GM13977 (cell line): ENCODE results near the gene U2SURP.

Experiments used
- DNase-seq: peaks from one replicate; pipeline ENCODE4 v3.0.0; 2012; ENCODE audit warnings: low spot score
- in situ Hi-C: fragments of 300-500 bp; cut with MboI; formaldehyde crosslinking; loops from one replicate; pipeline ENCODE4 v1.12.0; 2022; ENCODE audit warnings: low sequenced_read_pairs, low pct_unique_long_range_greater_than_20kb, mixed read lengths, inconsistent platforms; ENCODE audit not compliant: unreplicated experiment
- TF ChIP-seq, protein P1 (sequence below): IDR thresholded peaks from 2 replicates; pipeline ENCODE4 v1.5.1; 2012; ENCODE audit warnings: mild to moderate bottlenecking, control low read depth; ENCODE audit not compliant: insufficient read depth; ENCODE audit errors: extremely low read depth, missing control alignments

The U2SURP gene

DNA sequence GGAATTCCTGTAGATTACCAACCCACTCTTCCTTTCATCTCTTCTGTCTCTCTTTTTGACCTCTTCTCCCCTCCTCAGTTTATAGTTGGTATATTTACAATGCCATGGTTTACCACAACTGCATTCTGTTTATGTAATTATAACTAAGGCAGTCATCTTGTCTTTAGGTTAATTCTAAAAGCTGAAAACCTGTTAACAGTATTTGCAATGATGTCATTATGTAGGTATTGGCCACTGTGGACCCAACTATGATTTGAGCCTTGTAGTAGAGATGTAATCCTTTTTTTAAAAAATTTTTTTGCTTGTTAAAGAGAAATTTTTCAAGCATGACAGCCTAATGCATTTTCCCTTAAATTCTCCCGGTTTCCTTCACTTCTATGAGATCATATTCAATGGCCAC is 87.5 kb downstream of the U2SURP start:
- no peak for DNase-seq
- TF ChIP-seq, protein P1, sequence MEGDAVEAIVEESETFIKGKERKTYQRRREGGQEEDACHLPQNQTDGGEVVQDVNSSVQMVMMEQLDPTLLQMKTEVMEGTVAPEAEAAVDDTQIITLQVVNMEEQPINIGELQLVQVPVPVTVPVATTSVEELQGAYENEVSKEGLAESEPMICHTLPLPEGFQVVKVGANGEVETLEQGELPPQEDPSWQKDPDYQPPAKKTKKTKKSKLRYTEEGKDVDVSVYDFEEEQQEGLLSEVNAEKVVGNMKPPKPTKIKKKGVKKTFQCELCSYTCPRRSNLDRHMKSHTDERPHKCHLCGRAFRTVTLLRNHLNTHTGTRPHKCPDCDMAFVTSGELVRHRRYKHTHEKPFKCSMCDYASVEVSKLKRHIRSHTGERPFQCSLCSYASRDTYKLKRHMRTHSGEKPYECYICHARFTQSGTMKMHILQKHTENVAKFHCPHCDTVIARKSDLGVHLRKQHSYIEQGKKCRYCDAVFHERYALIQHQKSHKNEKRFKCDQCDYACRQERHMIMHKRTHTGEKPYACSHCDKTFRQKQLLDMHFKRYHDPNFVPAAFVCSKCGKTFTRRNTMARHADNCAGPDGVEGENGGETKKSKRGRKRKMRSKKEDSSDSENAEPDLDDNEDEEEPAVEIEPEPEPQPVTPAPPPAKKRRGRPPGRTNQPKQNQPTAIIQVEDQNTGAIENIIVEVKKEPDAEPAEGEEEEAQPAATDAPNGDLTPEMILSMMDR: no peak
- in situ Hi-C loops: no loop called here

DNA sequence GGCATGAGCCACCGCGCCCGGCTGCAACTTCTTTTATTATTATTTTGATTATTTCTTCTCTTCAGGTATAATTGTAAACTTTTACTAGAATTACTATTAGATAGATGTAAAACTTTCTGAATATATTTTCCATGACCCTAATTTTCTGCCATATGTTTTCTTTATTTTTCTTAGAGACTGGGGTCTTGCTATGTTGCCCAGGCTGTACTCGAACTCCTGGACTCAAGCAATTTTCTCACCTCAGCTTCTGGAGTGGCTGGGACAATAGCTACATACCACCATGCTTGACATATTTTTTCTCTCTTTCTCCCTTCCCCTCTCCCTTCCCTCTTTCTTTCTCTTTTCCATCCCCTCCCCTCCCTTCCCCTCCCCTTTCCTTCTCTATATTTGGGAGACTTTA is 88.6 kb downstream of the U2SURP start:
- TF ChIP-seq, protein P1: no peak
- DNase-seq: no peak
- in situ Hi-C loops: no loop called here

DNA sequence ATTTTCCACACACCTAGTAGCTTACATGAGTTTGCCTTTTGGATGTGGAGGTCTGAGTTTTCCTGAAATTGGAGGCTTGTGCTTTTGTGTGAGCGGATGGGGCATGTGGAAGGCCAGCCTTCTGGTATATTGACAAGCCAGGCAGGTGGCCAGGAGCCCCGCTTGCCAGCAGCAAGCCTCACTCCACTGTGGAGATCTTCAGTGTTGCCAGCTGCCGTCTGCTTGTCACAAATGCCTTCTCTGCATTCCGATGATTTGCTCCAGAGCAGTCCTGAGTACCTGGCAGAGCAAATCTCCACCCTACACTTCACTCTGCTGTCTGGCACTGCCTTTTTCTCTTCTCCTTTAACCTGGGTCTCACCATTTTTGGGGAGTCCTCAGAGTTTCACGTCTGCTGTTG is 89.1 kb downstream of the U2SURP start:
- in situ Hi-C loops: no loop called here
- TF ChIP-seq, protein P1: no peak
- DNase-seq: no peak

DNA sequence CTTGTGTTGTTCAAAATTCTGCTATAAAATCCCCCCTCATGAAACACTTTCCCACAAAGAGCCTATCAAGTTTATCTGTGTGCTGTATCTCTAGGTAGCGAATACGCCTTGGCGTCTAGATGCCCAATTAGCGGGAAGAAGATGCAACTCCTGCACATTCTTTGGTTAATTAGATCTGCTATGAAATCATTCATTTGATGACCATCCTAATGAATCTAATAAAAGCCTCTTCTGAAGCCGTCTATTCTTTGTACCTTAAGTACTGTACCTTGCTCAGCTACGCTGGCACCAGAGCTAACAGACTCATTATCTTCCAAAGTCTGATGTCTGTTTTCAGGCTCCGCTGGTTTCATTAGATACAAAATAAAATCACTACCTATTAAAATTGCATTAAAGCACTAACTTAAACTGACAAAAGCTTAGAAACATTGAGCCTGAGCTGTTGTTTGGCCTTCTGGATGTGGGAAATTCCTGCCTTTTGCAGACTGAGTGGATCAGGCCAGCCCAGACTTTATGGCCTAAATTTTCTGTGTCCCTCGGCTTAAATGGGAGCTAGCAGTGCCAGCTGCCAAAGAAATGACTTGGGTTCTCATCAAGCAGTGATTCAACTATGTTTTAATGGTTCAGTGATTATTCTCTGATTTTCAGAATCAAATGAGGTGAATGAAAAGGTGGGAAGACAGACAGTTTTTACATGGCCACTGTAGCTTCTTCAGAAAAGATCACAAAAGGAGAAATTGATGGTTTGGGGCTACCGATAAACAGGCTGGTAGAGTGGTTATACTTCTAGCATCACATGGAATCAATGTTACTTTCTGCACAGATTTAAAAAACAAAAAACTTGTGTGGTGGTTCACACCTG is 89.8 kb downstream of the U2SURP start:
- DNase-seq: no peak

DNA sequence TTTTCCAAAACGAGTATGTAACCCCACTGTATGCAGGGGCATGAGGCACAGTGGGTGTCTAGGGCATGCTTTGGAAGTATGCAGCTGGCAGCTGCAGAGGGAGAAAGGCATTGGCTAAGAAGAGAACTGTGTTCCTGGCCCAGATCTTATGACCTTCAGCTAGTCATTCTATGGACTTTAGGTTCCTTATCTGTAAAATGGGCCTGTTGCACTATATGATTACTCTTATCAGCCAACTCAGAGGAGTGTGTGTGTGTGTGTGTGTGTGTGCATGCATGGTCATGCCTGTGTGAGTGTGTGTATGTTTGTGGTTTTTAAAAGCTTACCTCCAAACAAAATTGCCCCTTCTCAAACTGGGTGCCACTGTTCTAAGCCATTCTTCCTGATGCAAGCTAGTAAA is 90.8 kb downstream of the U2SURP start:
- in situ Hi-C loops: no loop called here
- DNase-seq: no peak
- TF ChIP-seq, protein P1: no peak

More for the DNA sequence above, 89.8 kb downstream of the U2SURP start:
- TF ChIP-seq, protein P1: no peak
- in situ Hi-C loops: no loop called here

DNA sequence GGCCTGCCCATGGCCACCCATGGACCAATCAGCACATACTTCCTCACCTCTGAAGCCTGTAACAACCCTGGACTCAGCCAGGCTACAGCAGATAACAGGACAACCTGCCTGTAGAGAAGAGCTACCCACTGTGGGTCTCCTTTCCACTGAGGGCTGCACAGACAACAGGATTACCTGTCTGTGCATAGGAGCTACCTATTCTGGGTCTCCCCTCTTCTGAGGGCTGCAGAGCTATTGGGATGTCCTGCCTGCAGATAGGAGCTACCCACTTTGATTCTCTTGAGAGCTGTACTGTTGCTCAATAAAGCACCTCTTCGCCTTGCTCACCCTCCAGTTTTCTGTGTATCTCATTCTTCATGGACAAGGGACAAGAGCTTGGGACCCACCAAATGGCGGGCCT is 94.4 kb downstream of the U2SURP start:
- no peak for DNase-seq
- in situ Hi-C loops: no loop called here
- TF ChIP-seq, protein P1: no peak
